GM19025 (cell line): ENCODE data around the gene CHST11.

Experiments
- ATAC-seq: cut with Tn5 transposase; IDR thresholded peaks from one replicate; pipeline ENCODE4 v1.9.1; 2021; ENCODE audit warnings: mild to moderate bottlenecking, low read depth, moderate library complexity; ENCODE audit not compliant: unreplicated experiment

The CHST11 gene

GRCh38 chr12:104499668-104500332 is 43.1 kb downstream of the CHST11 start:
- ATAC-seq = no peak

- ATAC-seq = no peak
These were observed 44.4 kb downstream of the CHST11 start for GRCh38 chr12:104501115-104501514.

GRCh38 chr12:104501660-104502059 is 44.9 kb downstream of the CHST11 start:
- ATAC-seq = no peak

GRCh38 chr12:104502217-104502616 is 45.5 kb downstream of the CHST11 start:
- ATAC-seq = no peak

- no peak for ATAC-seq
These were observed 45.9 kb downstream of the CHST11 start for GRCh38 chr12:104502638-104503037.

GRCh38 chr12:104503191-104503590 is 46.4 kb downstream of the CHST11 start:
- no peak for ATAC-seq

- ATAC-seq = no peak
These were observed 47.4 kb downstream of the CHST11 start for GRCh38 chr12:104504146-104504545.

- peak; percentile 91 for ATAC-seq
These were observed 48.5 kb downstream of the CHST11 start for GRCh38 chr12:104505095-104505818.

GRCh38 chr12:104506676-104507401 is 50.1 kb downstream of the CHST11 start:
- ATAC-seq = no peak

- ATAC-seq = no peak
These were observed 50.9 kb downstream of the CHST11 start for GRCh38 chr12:104507672-104508071.

GRCh38 chr12:104508752-104509446 is 52.2 kb downstream of the CHST11 start:
- no peak for ATAC-seq

GRCh38 chr12:104510145-104510872 is 53.6 kb downstream of the CHST11 start:
- ATAC-seq = no peak

- no peak for ATAC-seq
These were observed 54.2 kb downstream of the CHST11 start for GRCh38 chr12:104510873-104511440.

GRCh38 chr12:104513681-104514080 is 56.9 kb downstream of the CHST11 start:
- no peak for ATAC-seq

- no peak for ATAC-seq
These were observed 57.5 kb downstream of the CHST11 start for GRCh38 chr12:104514092-104514810.

- ATAC-seq = no peak
These were observed 59.2 kb downstream of the CHST11 start for GRCh38 chr12:104515899-104516298.

- ATAC-seq = no peak
These were observed 60.1 kb downstream of the CHST11 start for GRCh38 chr12:104516821-104517220.

GRCh38 chr12:104517880-104518279 is 61.1 kb downstream of the CHST11 start:
- ATAC-seq = no peak
